ENCODE measurements around the gene CSF2RB. TPM values are rescaled to one million over a fixed set of nuclear protein-coding genes. Genes with fewer than 3 reads are reported as not detected.

Gene CSF2RB
- total and polyA plus RNA-seq, 2 donors (not counting 3 experiments of a cell fraction or from before 2014, with no cell fraction given) = 20.6 to 68.2 TPM

DNA sequence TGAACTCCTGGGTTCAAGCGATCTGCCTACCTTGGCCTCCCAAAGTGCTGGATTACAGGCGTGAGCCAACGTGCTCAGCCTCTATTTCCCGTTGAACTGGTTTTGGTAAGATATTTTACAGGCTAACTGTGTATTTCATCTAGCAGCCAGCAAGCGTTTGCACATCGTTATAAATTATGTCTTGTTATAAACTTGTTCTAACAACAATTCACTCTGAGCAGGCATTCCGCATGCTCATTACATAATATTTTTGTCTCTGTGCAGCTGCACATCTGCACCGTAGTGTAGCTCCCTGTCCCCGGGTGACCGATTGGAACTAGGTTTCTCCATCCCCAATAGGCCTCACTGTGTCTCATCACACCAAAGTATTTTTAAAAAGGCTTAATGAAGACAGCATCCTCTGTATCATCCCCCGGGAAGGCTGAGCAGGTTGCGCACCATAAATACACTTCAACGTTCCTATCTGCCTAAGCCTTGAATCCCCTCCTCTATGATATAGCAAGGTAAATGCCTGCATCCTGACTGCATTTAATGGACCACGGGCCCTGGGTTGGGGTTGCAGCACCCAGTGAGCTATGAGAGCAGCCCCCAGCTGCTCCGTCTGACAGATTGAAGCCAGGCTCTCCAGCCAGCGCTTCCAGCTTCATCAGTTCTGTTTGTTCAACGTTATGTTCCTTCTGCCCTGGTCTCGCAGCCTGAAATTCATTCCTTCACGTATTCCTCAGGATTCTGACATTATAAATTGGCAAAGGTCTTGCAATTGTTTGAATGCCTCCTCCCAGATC is 58.1 kb downstream of the CSF2RB start:
- FAIRE-seq = no peak
- no TSS peak for BruUV-seq (replicated peaks)
- DNase-seq (ENCODE audit: low read depth, low spot score) = no peak
- no peak overlapping the region for H3K4me2 ChIP-seq (ENCODE audit: insufficient read depth, low read length)
- no peak overlapping the region for H2AFZ ChIP-seq (ENCODE audit: low read depth, low read length)
- H3K9me3 ChIP-seq (replicated peaks; ENCODE audit: control insufficient read depth, insufficient read depth, low read length) = no peaks in the 10 kb centered on the region
- no peaks in the 10 kb centered on the region for H3K4me1 ChIP-seq (ENCODE audit: control insufficient read depth, extremely low read depth, insufficient read depth, low read length)
- ChIA-PET POLR2A (no interaction called here), CTCF (interaction anchor here (1.0 to 1.8 kb wide), 2 partner anchors 115 to 116 kb away, joined by 3 to 5 read pairs; no protein-coding TSS in a partner anchor)
- H3K9me1 ChIP-seq (replicated peaks; ENCODE audit: control insufficient read depth, extremely low read depth, insufficient read depth, low read length) = no peaks in the 10 kb centered on the region
- no peaks in the 10 kb centered on the region for H3K79me2 ChIP-seq (ENCODE audit: control insufficient read depth, insufficient read depth, low read length)
- H3K27ac ChIP-seq (ENCODE audit: insufficient read depth, low read depth, low read length) = no peak overlapping the region
- no peak overlapping the region for H3K9ac ChIP-seq (replicated peaks; ENCODE audit: extremely low read depth, insufficient read depth, low read length)
- H3K36me3 ChIP-seq (ENCODE audit: control insufficient read depth in 2 of 2, extremely low read depth in 1 of 2, insufficient read depth in 2 of 2, low read length in 2 of 2) = no peaks in the 10 kb centered on the region
- peaks cover 0 to 7% of the 10 kb centered on the region in 2 experiments for H3K27me3 ChIP-seq (ENCODE audit: control insufficient read depth in 2 of 2, insufficient read depth in 2 of 2, low read length in 2 of 2)
- H4K20me1 ChIP-seq (replicated peaks; ENCODE audit: control insufficient read depth, extremely low read depth, insufficient read depth, low read length) = no peaks in the 10 kb centered on the region
- H3K4me3 ChIP-seq (replicated peaks in 1 of 3; ENCODE audit: insufficient read depth in 1 of 3, low read depth in 1 of 3, low read length in 3 of 3) = no peak overlapping the region
- TF ChIP-seq, protein P1, sequence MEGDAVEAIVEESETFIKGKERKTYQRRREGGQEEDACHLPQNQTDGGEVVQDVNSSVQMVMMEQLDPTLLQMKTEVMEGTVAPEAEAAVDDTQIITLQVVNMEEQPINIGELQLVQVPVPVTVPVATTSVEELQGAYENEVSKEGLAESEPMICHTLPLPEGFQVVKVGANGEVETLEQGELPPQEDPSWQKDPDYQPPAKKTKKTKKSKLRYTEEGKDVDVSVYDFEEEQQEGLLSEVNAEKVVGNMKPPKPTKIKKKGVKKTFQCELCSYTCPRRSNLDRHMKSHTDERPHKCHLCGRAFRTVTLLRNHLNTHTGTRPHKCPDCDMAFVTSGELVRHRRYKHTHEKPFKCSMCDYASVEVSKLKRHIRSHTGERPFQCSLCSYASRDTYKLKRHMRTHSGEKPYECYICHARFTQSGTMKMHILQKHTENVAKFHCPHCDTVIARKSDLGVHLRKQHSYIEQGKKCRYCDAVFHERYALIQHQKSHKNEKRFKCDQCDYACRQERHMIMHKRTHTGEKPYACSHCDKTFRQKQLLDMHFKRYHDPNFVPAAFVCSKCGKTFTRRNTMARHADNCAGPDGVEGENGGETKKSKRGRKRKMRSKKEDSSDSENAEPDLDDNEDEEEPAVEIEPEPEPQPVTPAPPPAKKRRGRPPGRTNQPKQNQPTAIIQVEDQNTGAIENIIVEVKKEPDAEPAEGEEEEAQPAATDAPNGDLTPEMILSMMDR (IDR thresholded peaks at IDR 0.05; ENCODE audit: extremely low read depth in 1 of 2, insufficient read depth in 1 of 2, low read depth in 1 of 2, low read length in 2 of 2) = no peak
- TF ChIP-seq POLR2A (IDR thresholded peaks at IDR 0.05; ENCODE audit: low read depth, low read length) (no peak), FOS (IDR thresholded peaks at IDR 0.05; ENCODE audit: borderline replicate concordance, insufficient read depth, low read length) (no peak), MYC (IDR thresholded peaks at IDR 0.05; ENCODE audit: low read depth, low read length) (no peak), POLR2AphosphoS5 (IDR thresholded peaks at IDR 0.05; ENCODE audit: insufficient read depth, low read depth, low read length) (no peak), GATA2 (IDR thresholded peaks at IDR 0.05; ENCODE audit: insufficient read depth, insufficient read length, low read depth, low read length) (no peak), JUN (IDR thresholded peaks at IDR 0.05; ENCODE audit: borderline replicate concordance, insufficient read depth, insufficient read length, low read depth) (no peak)
- intact Hi-C loops (cut with micrococcal nuclease) = no loop called here
- dilution Hi-C loops (cut with MboI; ENCODE audit: extremely low pct_ligation_motif_present, low sequenced_read_pairs) = no loop called here
